ENCODE data around the gene PCYT2. TPM values are rescaled to one million over a fixed set of nuclear protein-coding genes. Genes with fewer than 3 reads are reported as not detected.
A peak's percentile ranks its signal among the peaks of the same experiment; 100 is the strongest.

The PCYT2 gene
- total and polyA plus RNA-seq, 2 experiments from 2014 or later, result 83.8 to 138 TPM

- Histone ChIP-seq H3K4me3 (no peak overlapping the region), H3K27ac (peak overlapping the region; percentile 80), H3K27me3 (no peaks in the 10 kb centered on the region), H3K36me3 (no peaks in the 10 kb centered on the region), H3K4me1 (ENCODE audit: low read depth) (peaks cover 46% of the 10 kb centered on the region), H3K9me3 (ENCODE audit: low read depth) (no peaks in the 10 kb centered on the region)
- no peak for TF ChIP-seq CTCF (IDR thresholded peaks at IDR 0.05; ENCODE audit: low read depth, low read length)
- DNase-seq (ENCODE audit: low read depth in 1 of 2, low spot score in 1 of 2), result no peak
These were observed 29.6 kb upstream of the PCYT2 start for GRCh38 chr17:81940538-81941483.

GRCh38 chr17:81939881-81940385 is 28.7 kb upstream of the PCYT2 start:
- Histone ChIP-seq H3K4me3 (no peak overlapping the region), H3K9me3 (ENCODE audit: low read depth) (no peaks in the 10 kb centered on the region), H3K36me3 (no peaks in the 10 kb centered on the region), H3K27ac (peak overlapping the region; percentile 80), H3K27me3 (no peaks in the 10 kb centered on the region), H3K4me1 (ENCODE audit: low read depth) (peaks cover 46% of the 10 kb centered on the region)
- DNase-seq (ENCODE audit: low read depth in 1 of 2, low spot score in 1 of 2), result peak in 1 of 2 donors; percentile 54
- TF ChIP-seq CTCF (IDR thresholded peaks at IDR 0.05; ENCODE audit: low read depth, low read length), result no peak

GRCh38 chr17:81939218-81939617 is 28.0 kb upstream of the PCYT2 start:
- TF ChIP-seq CTCF (IDR thresholded peaks at IDR 0.05; ENCODE audit: low read depth, low read length), result no peak
- H3K4me1 ChIP-seq (ENCODE audit: low read depth), result peaks cover 46% of the 10 kb centered on the region
- no peaks in the 10 kb centered on the region for H3K27me3 ChIP-seq
- H3K27ac ChIP-seq, result peak overlapping the region; percentile 80
- DNase-seq (ENCODE audit: low read depth in 1 of 2, low spot score in 1 of 2), result no peak
- H3K9me3 ChIP-seq (ENCODE audit: low read depth), result no peaks in the 10 kb centered on the region
- no peak overlapping the region for H3K4me3 ChIP-seq
- no peaks in the 10 kb centered on the region for H3K36me3 ChIP-seq

GRCh38 chr17:81935709-81936084 is 24.5 kb upstream of the PCYT2 start:
- H3K27me3 ChIP-seq, result no peaks in the 10 kb centered on the region
- no peaks in the 10 kb centered on the region for H3K36me3 ChIP-seq
- no peak for TF ChIP-seq CTCF (IDR thresholded peaks at IDR 0.05; ENCODE audit: low read depth, low read length)
- no peak overlapping the region for H3K4me3 ChIP-seq
- no peak for DNase-seq (ENCODE audit: low read depth in 1 of 2, low spot score in 1 of 2)
- no peak overlapping the region for H3K27ac ChIP-seq
- peaks cover 25% of the 10 kb centered on the region for H3K4me1 ChIP-seq (ENCODE audit: low read depth)
- no peaks in the 10 kb centered on the region for H3K9me3 ChIP-seq (ENCODE audit: low read depth)

DNA sequence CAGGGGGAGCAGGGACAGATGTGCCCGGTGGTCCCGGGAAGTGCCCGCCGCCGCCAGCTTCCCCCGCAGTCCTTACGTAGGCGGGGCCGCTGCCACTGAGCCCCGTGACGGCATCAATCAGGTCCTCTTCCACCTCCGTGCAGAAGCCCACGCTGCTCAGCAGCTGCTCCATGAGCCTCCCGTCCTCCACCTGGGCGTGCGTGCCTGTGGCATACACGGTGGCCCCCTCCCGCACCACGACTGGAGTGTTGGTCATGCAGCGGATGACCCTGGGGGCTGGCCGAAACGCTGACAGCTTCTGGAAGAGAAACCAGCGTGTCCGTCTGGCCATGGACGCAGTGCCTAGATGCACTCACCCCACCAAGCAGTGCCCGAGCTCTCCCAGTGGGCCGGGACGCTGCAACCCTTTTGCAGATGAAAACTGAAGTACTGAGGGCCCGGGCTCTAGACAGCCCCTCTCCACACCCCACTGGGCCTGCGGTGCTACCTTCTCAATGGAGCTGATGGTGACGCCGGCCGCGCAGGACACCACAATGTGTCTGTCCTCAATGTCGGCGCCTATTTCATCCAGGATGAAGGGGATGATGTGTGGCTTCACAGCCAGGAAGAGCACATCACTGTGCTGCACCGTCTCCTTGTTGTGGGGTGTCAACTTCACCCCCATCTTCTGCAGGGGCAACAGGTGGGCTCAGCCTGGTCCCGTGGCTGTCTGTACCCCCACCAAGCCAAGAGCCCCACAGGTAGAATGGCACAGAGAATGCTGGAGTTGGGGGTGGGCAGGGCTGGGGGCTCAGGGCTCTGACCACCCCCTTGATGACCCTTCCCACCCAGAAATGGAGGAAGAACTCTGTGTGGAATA is 23.9 kb upstream of the PCYT2 start:
- Histone ChIP-seq H3K27me3 (no peaks in the 10 kb centered on the region), H3K27ac (no peak overlapping the region), H3K4me1 (ENCODE audit: low read depth) (peaks cover 20% of the 10 kb centered on the region), H3K36me3 (no peaks in the 10 kb centered on the region), H3K9me3 (ENCODE audit: low read depth) (no peaks in the 10 kb centered on the region), H3K4me3 (no peak overlapping the region)
- no peak for TF ChIP-seq CTCF (IDR thresholded peaks at IDR 0.05; ENCODE audit: low read depth, low read length)
- no peak for DNase-seq (ENCODE audit: low read depth in 1 of 2, low spot score in 1 of 2)

Measured in cardiac muscle cell (in vitro differentiated cells and primary cell).